Measurements from ENCODE around the gene ZNF799.
"Not testable (repeated sequence)": the region's sequence is repeated elsewhere in the genome, so short reads cannot be mapped to it uniquely, and the experiment has no call there.

ZNF799 gene

DNA sequence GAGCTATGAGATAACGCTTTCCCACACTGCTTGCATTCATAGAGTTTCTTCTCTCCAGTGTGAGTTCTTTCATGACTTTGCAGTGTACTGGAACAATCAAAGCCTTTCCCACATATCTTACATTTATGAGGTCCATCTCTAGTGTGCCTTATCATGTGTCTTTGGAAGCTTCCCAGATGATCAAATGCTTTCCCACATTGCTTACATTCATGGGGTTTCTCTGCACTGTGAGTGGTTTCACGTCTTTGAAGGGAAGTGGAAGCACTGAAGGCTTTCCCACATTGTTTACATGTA is 20.7 kb downstream of the ZNF799 start:
- DNase-seq = no peak

DNA sequence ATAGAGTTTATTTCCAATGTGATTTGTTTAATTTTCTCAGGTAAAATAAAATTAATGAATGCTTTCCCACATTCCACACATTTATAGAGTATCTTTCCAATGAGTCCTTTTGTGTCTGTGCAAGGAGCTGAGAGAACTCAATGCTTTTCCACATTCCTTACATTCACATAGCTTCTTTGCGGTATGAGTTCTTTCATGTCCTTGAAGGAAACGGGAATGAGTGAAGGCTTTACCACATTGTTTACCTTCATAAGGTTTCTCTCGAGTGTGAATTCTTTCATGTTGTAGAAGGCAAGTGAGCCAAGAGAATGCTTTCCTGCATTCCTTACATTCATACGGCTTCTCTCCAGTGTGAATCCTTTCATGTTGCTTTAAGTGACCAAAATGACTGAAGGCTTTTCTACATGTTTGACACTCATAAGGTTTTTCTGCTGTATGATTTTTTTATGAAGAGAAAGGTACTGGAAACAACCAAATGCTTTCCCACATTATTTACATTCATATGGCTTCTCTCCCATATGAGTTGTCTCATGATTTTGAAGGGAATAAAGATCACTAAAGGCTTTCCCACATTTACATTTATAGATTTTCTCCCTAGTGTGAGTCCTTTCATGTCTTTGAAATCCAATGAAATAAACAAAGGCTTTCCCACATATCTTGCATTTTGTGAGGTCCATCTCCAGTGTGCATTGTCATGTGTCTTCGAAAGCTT is 21.2 kb downstream of the ZNF799 start:
- no peak for DNase-seq
- no peak for TF ChIP-seq POLR2A (IDR thresholded peaks at IDR 0.05; ENCODE audit: low read length)
- TF ChIP-seq GATA1 (IDR thresholded peaks at IDR 0.05; ENCODE audit: low read depth, low read length) = no peak

More for the DNA sequence above, 20.7 kb downstream of the ZNF799 start:
- no peak for TF ChIP-seq POLR2A (IDR thresholded peaks at IDR 0.05; ENCODE audit: low read length)
- TF ChIP-seq GATA1 (IDR thresholded peaks at IDR 0.05; ENCODE audit: low read depth, low read length) = no peak

DNA sequence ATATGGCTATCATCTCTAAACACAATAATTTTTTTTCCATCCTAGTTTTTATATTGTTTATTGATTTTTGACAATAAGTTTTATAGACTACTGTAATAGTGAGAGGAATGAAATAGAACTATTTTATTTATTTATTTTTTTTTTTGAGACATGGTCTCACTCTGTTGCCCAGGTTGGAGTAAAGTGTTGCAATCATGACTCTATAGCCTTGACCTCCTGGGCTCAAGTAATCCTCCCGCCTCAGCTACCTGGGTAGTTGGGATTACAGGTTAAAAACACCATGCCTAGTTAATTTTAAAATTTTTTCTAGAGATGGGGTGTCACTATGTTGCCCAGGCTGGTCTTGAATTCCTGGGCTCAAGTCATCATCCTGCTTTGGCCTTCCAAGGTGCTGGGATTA is 27.0 kb downstream of the ZNF799 start:
- no peak for TF ChIP-seq GATA1 (IDR thresholded peaks at IDR 0.05; ENCODE audit: low read depth, low read length)
- TF ChIP-seq POLR2A (IDR thresholded peaks at IDR 0.05; ENCODE audit: low read length) = no peak
- DNase-seq = no peak

DNA sequence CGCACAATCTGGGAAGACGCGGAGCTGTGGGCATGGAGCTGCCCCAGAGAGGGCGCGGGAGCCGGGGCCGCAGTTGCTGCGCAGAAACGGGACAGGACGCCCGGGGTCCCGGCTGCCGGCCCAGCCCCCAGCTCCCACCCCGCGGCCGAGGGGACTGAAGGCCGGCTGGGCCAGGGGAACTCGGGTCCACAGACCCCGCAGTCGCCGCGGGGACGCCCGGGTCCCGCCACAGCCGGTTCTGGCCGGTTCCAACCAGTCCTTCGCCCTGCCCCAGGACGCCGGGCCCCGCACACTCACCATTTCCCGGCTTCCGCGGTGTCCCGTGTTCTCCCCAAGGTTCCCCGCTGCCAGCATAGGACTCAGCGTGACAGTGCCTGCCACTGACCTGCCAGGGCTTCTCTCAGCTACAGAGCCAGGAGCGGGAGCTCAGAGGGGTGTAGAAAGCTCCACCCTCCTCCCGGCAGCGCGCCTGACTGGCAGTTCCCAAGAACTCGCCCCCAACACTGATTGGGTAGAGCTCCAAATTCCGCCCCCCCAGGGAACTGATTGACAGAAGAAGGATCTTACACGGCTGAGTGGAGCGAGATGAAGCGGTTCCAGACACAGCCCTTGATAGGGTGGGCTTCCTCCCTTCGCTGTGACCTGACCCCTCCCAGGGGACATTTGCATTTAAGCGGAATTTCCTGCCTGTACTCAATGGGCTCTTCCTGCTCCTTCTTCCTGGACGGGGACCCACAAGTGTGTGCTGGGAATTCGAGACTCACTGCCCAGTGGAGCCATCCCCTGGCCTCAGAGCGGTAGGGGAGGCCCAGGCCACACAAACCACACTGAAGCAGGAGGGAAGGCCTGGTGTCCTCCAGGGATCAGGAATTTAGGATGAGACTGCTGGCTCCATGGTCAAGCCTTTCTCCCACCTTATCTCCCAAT is 35.6 kb downstream of the ZNF799 start, which contains the start of gene ZNF442:
TSS of gene ZNF442 (minus strand) at position 448 of the 927 bp plus-strand sequence. CDS start 2,052 bp downstream, outside the sequence.
- DNase-seq = peak; percentile 86 to 87
- TF ChIP-seq POLR2A (IDR thresholded peaks at IDR 0.05; ENCODE audit: low read length) = peak; percentile 38
- no peak for TF ChIP-seq GATA1 (IDR thresholded peaks at IDR 0.05; ENCODE audit: low read depth, low read length)

DNA sequence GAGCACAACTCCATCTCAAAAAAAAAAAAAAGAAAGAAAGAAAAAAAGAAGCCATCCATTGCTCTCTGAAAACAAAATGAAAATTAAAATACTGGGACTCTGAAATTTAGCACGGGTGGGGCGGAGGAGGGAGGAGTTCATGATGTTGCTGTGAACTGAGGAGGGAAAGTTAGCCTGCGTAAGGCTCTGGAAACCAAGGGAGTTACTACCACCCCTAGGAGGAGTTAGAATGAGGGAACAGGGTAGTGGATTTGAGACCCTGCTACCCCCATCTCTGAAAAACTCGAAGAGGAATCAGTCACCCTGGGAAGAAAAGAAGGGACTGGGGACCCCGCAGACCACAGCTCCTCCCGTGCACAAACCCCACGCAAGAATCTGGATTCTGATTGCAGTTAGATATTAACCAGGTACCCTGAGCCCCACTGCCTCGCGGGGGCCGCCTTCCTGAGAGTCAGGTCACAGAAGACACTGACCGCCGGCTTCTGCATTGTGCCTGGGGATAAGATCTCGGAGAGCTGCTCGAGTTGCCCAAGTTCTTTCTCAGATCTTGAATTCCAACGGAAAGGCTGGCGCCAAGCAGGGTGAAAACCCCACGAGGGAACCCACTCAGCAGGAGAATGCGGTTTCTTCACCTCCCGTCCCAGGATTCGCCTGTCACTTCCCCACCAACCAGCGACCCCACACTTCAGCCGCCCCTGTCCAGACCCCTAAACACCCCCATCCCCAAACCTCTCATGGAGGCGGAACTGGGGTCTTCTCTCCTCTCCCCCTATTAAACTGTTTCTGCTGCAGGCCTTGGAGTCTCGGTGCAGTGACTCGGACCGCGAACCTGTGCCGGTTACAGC is 36.5 kb downstream of the ZNF799 start:
- TF ChIP-seq POLR2A (IDR thresholded peaks at IDR 0.05; ENCODE audit: low read length) = no peak
- TF ChIP-seq GATA1 (IDR thresholded peaks at IDR 0.05; ENCODE audit: low read depth, low read length) = no peak
- peak; percentile 21 to 24 for DNase-seq

DNA sequence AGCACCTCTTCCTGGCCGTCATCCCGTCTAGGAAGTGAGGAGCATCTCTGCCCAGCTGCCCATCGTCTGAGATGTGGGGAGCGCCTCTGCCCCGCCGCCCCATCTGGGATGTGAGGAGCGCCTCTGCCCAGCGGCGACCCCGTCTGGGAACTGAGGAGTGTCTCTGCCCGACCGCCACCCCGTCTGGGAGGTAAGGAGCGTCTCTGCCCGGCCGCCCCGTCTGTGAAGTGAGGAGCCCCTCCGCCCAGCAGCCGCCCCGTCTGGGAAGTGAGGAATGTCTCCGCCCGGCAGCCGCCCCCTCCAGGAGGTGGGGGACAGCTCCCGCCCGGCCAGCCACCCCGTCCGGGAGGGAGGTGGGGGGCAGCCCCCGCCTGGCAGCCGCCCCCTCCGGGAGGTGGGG is 38.8 kb downstream of the ZNF799 start:
- not testable (repeated sequence) for DNase-seq

DNA sequence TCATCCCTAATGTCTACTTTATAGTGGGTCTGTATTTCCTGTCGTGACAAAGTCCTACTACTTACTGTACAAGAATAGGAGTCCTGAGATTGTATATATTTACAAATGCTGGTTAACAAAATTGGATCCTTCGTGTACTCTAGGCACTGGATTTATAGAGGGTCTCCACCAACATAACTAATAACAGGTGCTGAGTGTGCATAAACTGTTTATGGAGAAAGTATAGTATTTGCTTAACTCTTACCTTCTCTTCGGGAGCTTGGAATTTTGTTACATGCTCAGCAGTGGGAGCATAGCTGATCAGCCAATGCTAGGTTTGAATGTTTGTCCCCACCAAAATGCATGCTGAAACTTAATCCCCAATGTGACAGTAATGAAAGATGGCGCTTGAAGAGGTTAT is 47.7 kb downstream of the ZNF799 start:
- TF ChIP-seq GATA1 (IDR thresholded peaks at IDR 0.05; ENCODE audit: low read depth, low read length) (no peak), POLR2A (IDR thresholded peaks at IDR 0.05; ENCODE audit: low read length) (no peak)

DNA sequence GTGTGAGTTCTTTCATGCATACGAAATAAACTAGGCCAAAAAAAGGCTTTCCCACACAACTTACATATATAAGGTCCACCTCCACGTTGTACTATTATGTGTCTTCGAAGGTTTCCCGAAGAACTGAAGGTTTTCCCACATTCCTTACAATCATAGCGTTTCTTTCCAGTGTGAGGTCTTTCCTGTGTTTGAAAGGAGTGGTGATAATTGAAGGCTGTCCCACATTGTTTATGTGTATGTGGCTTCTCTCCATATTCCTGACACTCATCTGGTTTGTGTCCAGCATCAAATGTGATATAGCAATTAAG is 50.2 kb downstream of the ZNF799 start:
- no peak for TF ChIP-seq GATA1 (IDR thresholded peaks at IDR 0.05; ENCODE audit: low read depth, low read length)
- TF ChIP-seq POLR2A (IDR thresholded peaks at IDR 0.05; ENCODE audit: low read length) = no peak
- no peak for DNase-seq

More for the DNA sequence above, 47.7 kb downstream of the ZNF799 start:
- DNase-seq = no peak

DNA sequence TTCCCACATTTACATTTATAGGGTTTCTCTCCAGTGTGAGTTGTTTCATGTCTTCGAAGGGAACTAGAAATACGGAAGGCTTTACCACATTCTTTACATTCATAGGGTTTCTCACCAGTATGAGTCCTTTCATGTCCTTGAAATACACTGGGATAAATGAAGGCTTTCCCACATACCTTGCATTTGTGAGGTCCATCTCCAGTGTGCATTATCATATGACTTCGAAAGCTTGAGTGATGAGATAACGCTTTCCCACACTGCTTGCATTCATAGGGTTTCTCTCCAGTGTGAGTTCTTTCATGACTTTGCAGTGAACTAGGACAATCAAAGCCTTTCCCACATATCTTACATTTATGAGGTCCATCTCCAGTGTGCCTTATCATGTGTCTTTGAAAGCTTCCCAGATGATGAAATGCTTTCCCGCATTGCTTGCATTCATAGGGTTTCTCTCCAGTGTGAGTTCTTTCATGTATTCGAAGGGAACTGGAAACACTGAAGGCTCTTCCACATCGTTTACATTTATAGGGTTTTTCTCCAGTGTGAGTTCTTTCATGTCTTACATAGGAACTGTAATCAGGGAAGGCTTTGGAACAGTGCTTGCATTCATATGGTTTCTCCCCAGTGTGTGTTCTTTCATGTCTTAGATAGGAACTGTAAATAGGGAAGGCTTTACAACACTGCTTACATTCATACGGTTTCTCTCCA is 50.7 kb downstream of the ZNF799 start:
- DNase-seq = no peak
- TF ChIP-seq GATA1 (IDR thresholded peaks at IDR 0.05; ENCODE audit: low read depth, low read length) (no peak), POLR2A (IDR thresholded peaks at IDR 0.05; ENCODE audit: low read length) (no peak)

DNA sequence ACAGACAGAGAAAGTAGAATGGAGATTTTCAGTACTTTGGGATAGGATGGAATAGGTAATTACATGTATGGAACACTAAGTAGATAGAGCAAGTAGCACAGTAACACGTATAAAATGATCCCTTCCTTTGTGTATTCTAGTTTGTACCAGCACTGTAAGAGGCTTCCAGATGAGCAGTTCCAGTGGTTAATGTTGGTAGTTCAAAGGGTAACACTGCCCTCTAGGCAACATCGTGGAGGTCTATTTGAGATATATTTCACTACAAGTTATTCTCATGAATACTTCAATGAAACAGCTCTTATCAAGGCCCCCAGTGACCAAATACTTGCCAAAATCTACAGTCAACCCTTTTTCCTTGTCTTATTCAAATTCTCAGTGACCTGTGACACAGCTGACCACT is 54.2 kb downstream of the ZNF799 start:
- no peak for TF ChIP-seq GATA1 (IDR thresholded peaks at IDR 0.05; ENCODE audit: low read depth, low read length)
- no peak for TF ChIP-seq POLR2A (IDR thresholded peaks at IDR 0.05; ENCODE audit: low read length)

DNA sequence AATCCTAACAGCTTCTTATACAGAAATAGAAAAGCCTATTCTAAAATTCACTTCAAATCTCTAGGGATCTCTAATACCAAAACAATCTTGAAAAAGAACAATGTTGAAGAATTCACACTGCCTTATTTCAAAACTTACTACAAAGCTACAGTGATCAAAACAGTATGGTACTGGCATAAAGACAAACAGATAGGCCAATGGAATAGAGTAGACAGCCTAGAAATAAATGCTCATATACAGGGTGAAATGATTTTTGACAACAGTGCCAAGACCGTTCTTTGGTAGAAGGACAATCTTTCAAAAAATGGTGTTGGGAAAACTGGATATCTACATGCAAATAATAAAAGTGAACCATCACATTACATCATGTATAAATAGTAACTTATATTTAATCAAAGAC is 55.9 kb downstream of the ZNF799 start:
- TF ChIP-seq GATA1 (IDR thresholded peaks at IDR 0.05; ENCODE audit: low read depth, low read length) = no peak
- no peak for TF ChIP-seq POLR2A (IDR thresholded peaks at IDR 0.05; ENCODE audit: low read length)
- no peak for DNase-seq

More for the DNA sequence above, 54.2 kb downstream of the ZNF799 start:
- peak in 1 of 2 experiments; percentile 12 for DNase-seq
